ENCODE measurements around the gene ITPRID1. TPM values are rescaled to one million over a fixed set of nuclear protein-coding genes. Genes with fewer than 3 reads are reported as not detected.

Gene ITPRID1
- total RNA-seq, 1 experiment from 2014 or later: 1.2 TPM

GRCh38 chr7:31583526-31583925 is 69.6 kb downstream of the ITPRID1 start:
- no peak overlapping the region for H2BK120ac ChIP-seq (ENCODE audit: low read depth, low read length, poor library complexity, severe bottlenecking)
- no peak overlapping the region for H3K4ac ChIP-seq (ENCODE audit: low read depth, low read length)
- Mint-ChIP-seq H3K4me1 (peaks cover 12 to 16% of the 10 kb centered on the region in 2 experiments), H3K36me3 (ENCODE audit: insufficient read depth in 1 of 3, low read depth in 3 of 3) (peaks cover 0 to 4% (median 0%) of the 10 kb centered on the region in 3 experiments; a peak in 2 of 7 replicates), H3K4me3 (no peak overlapping the region), H3K27ac (peak overlapping the region in 1 of 3 experiments; percentile 21; a peak in 2 of 7 replicates), H3K27me3 (ENCODE audit: low read depth) (no peaks in the 10 kb centered on the region), H3K9me3 (peaks cover 2 to 3% of the 10 kb centered on the region in 2 experiments; a peak in 1 of 5 replicates)
- H2AK5ac ChIP-seq (ENCODE audit: insufficient read length, low read length): no peak overlapping the region
- no peak overlapping the region for H2AFZ ChIP-seq (ENCODE audit: low read length)
- H2BK15ac ChIP-seq (ENCODE audit: low read depth, low read length): no peak overlapping the region
- no peaks in the 10 kb centered on the region for H4K20me1 ChIP-seq (ENCODE audit: control insufficient read depth, insufficient read depth, insufficient read length)
- no peak overlapping the region for H2BK5ac ChIP-seq (ENCODE audit: insufficient read length, low read length)
- no peak overlapping the region for H4K5ac ChIP-seq (ENCODE audit: insufficient read length, low read depth, low read length)
- H2BK12ac ChIP-seq (ENCODE audit: insufficient read length, low read depth, low read length): no peak overlapping the region
- H3K79me2 ChIP-seq (ENCODE audit: insufficient read depth, low read length): no peaks in the 10 kb centered on the region
- no peak overlapping the region for H3K4me2 ChIP-seq (ENCODE audit: insufficient read depth, insufficient read length, low read length)
- no peaks in the 10 kb centered on the region for H3K79me1 ChIP-seq (ENCODE audit: insufficient read depth, low read depth, low read length, poor library complexity, severe bottlenecking)
- H3K56ac ChIP-seq (ENCODE audit: insufficient read length, low read depth, low read length): no peak overlapping the region
- H3K18ac ChIP-seq (ENCODE audit: insufficient read length, low read depth, low read length): no peak overlapping the region
- no peak overlapping the region for H3T11ph ChIP-seq (ENCODE audit: low read length)
- 0 out of 2 replicates have a peak, but pooled peaks cover 2% of the 10 kb centered on the region for H3K4me1 ChIP-seq (ENCODE audit: insufficient read depth, low read length)
- H3K27me3 ChIP-seq (ENCODE audit: insufficient read depth, low read length): no peaks in the 10 kb centered on the region
- WGBS (ENCODE audit: extremely low coverage, insufficient read length, low lambda C conversion rate): no CpG with 5 or more reads among the region's 2 CpGs
- H3K14ac ChIP-seq (ENCODE audit: insufficient read depth, low read length): no peak overlapping the region
- H3K27ac ChIP-seq (ENCODE audit: insufficient read length, low read depth, low read length): no peak overlapping the region
- DNase-seq: no peak
- no peak for TF ChIP-seq CTCF (conservative IDR thresholded peaks at IDR 0.05)
- no peak overlapping the region for H3K9ac ChIP-seq (ENCODE audit: extremely low read depth, insufficient read length, low read length)
- H2BK20ac ChIP-seq (ENCODE audit: low read depth, low read length, poor library complexity, severe bottlenecking): no peak overlapping the region
- no peaks in the 10 kb centered on the region for H3K9me3 ChIP-seq (ENCODE audit: control insufficient read depth, low read depth, low read length)
- H4K8ac ChIP-seq (replicated peaks; ENCODE audit: insufficient read length, low read depth, low read length): no peak overlapping the region
- no peaks in the 10 kb centered on the region for H3K23me2 ChIP-seq (ENCODE audit: insufficient read length, low read depth, low read length, poor library complexity, severe bottlenecking)
- H3K23ac ChIP-seq (ENCODE audit: insufficient read length, low read depth, low read length): no peak overlapping the region
- no peak overlapping the region for H4K91ac ChIP-seq (ENCODE audit: insufficient read length, low read depth, low read length)
